ENCODE data around the gene FOXR1.

GRCh38 chr11:119030029-119030328, 58.4 kb downstream of the FOXR1 start:
- TF ChIP-seq POLR2A (IDR thresholded peaks at IDR 0.05) = no peak
- TF ChIP-seq CTCF (IDR thresholded peaks at IDR 0.05 in 8 of 11, conservative IDR thresholded peaks at IDR 0.05 in 3 of 11) = no peak
